Activated CD4-positive, alpha-beta T cell treated with anti-CD3 and anti-CD28 coated beads, Interleukin-2, amount 50 U/mL, for 16 hours (primary cell): ENCODE results near the gene HPCAL4.

Experiments
- DNase-seq: peaks from one replicate; pipeline ENCODE4 v3.0.0-alpha.2; 2020

The HPCAL4 gene

GRCh38 chr1:39691383-39692151 is at the start of gene HPCAL4:
TSS of gene HPCAL4 (minus strand) at chr1:39691433. CDS start at chr1:39684603, 6,830 bp downstream.
- peak; percentile 89 for DNase-seq

GRCh38 chr1:39738622-39739366 is 47.6 kb upstream of the HPCAL4 start, which contains the start of gene PPIE:
TSS of gene PPIE (plus strand) at chr1:39738882. CDS start at chr1:39738901, 19 bp downstream.
- DNase-seq: peak; percentile 97

- DNase-seq: peak; percentile 48
These were observed 46.4 kb upstream of the HPCAL4 start for GRCh38 chr1:39737546-39738169.

GRCh38 chr1:39735731-39736130 is 44.5 kb upstream of the HPCAL4 start:
- DNase-seq: no peak

- DNase-seq: no peak
These were observed 41.9 kb upstream of the HPCAL4 start for GRCh38 chr1:39733161-39733560.

- DNase-seq: no peak
These were observed 41.5 kb upstream of the HPCAL4 start for GRCh38 chr1:39732730-39733129.

- no peak for DNase-seq
These were observed 38.6 kb upstream of the HPCAL4 start for GRCh38 chr1:39729842-39730241.

- DNase-seq: no peak
These were observed 37.8 kb upstream of the HPCAL4 start for GRCh38 chr1:39729030-39729429.

GRCh38 chr1:39727932-39728317 is 36.7 kb upstream of the HPCAL4 start:
- no peak for DNase-seq

GRCh38 chr1:39727221-39727931 is 36.1 kb upstream of the HPCAL4 start:
- peak; percentile 56 for DNase-seq

GRCh38 chr1:39726600-39726999 is 35.4 kb upstream of the HPCAL4 start:
- DNase-seq: no peak

GRCh38 chr1:39722495-39722894 is 31.3 kb upstream of the HPCAL4 start:
- no peak for DNase-seq

GRCh38 chr1:39721664-39722063 is 30.4 kb upstream of the HPCAL4 start:
- DNase-seq: no peak

GRCh38 chr1:39720094-39720999 is 29.1 kb upstream of the HPCAL4 start:
- DNase-seq: peak; percentile 73

- no peak for DNase-seq
These were observed 26.6 kb upstream of the HPCAL4 start for GRCh38 chr1:39717809-39718208.

- no peak for DNase-seq
These were observed 22.3 kb upstream of the HPCAL4 start for GRCh38 chr1:39713557-39713956.

GRCh38 chr1:39711966-39712340 is 20.7 kb upstream of the HPCAL4 start:
- DNase-seq: no peak

- no peak for DNase-seq
These were observed 20.1 kb upstream of the HPCAL4 start for GRCh38 chr1:39711104-39711965.

- no peak for DNase-seq
These were observed 16.3 kb upstream of the HPCAL4 start for GRCh38 chr1:39707506-39707905.

GRCh38 chr1:39704757-39705156 is 13.5 kb upstream of the HPCAL4 start:
- DNase-seq: no peak

GRCh38 chr1:39701049-39701439 is 9.8 kb upstream of the HPCAL4 start:
- DNase-seq: no peak
